Skin epidermis (tissue), 12 donors: ENCODE results near the gene PKN2.

ENCODE experiments used
- H3K27ac ChIP-seq, 21 experiments: fragments of 200-600 bp; sonication (generic) in 11 of 21; one replicate each; pipeline ENCODE4 v1.5.0; 2020; ENCODE audit warnings: mild to moderate bottlenecking in 3 of 21, inconsistent platforms in 2 of 21, moderate library complexity in 2 of 21
- H3K4me3 ChIP-seq, 7 experiments: fragments of 200-600 bp; sonication (generic) in 2 of 7; one replicate each; pipeline ENCODE4 v1.5.0; 2020; ENCODE audit warnings: inconsistent platforms in 2 of 7, mild to moderate bottlenecking in 2 of 7, moderate library complexity in 1 of 7

The PKN2 gene

GRCh38 chr1:88683541-88684481, at the start of gene PKN2:
Gene PKN2, plus strand, starts transcription at chr1:88684273. Its CDS starts 308 bp downstream, at chr1:88684581.
- peak within 1 kb of the TSS; percentile 80 to 98 (median 94) for H3K27ac ChIP-seq
- peak within 1 kb of the TSS; percentile 75 to 99 (median 95) for H3K4me3 ChIP-seq

GRCh38 chr1:88634538-88634937, 49.5 kb upstream of the PKN2 start:
- Histone ChIP-seq H3K27ac (no peak overlapping the region), H3K4me3 (no peak overlapping the region)

DNA sequence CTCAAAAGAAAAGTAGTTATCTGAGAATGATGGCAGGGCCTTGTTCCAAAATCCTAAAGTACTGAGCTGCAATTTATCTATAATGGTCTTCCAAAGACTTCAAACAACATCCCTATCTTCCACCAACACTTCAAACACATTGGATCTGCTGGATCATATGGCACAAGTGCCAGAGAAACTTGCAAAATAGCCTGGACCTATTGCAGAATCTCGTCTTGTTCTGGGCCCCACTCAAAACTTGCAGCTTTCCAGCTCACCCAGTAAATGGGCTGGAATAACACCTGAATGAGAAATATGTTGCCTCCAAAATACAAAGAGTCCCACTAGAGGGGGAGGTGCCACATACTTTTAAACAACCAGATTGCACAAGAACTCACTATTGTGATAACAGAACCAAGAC, 44.0 kb upstream of the PKN2 start:
- H3K27ac ChIP-seq, result no peak overlapping the region
- no peak overlapping the region for H3K4me3 ChIP-seq

- H3K27ac ChIP-seq, result no peak overlapping the region
- no peak overlapping the region for H3K4me3 ChIP-seq
These were observed 38.2 kb upstream of the PKN2 start for GRCh38 chr1:88645886-88646285.

DNA sequence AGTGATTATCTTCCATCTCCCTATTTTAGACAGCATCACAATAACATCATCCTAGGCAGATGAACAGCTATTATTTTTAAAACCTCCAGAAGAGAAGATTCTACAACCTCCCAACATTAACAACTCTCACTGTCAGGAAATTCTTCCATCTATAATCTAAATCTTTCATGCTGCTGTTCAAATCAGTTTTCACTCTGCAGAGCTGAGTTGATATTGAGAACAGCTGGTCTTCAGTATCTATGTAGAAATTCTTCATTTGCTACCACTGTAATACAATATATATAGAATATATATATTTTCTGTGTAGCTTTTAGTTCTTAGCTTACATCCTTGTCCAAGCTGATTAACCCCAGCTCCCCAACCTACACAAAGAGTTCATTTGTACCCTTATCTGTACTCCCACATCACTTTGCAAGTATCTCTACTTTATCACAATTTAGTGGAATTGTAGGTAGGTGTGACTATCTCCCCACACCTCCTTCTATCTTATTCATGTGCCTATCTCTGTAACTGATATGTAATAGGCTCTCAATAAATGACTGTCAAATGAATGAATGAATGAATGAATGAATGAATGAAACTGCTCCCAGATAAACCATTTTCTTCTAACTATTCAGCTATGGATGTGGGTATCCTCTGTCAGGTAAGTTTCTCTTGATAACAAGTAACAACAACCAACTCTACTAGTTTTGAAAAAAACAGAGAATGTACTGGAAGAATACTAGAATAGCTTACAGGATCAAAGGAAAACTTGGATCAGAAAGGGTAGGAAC, 37.4 kb upstream of the PKN2 start:
- Histone ChIP-seq H3K4me3 (no peak overlapping the region), H3K27ac (no peak overlapping the region)

- Histone ChIP-seq H3K4me3 (no peak overlapping the region), H3K27ac (no peak overlapping the region)
These were observed 36.8 kb upstream of the PKN2 start for GRCh38 chr1:88647249-88647645.

DNA sequence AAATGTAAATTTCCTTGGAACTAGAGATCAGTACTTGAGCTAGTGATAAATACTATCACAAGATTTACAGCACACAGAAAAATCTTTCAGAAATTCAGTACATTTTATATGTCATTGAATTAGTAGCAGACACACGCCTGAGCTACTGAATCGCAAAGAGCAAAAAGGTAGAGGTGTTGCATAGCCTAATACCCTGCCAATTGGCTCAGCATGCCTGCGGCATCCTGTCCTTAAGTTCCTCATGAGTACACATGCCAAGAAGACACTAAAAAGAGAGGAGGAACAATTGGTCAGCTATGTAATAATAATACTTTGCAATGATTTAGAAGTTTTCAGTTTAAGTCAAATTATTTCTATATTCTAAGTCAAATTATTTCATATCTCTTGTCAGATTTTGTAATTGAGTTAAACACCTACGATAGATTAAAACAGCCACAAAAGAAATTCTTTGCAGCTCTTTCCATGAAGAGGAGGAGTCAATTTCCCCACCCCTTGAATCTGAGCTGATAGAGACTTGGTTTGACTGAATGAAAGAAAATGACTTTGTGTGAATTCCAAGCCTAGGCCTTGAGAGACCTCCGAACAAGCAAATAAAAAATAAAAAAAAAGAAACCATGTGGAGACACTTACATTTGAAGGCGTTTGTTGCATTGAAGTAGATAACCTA, 36.2 kb upstream of the PKN2 start:
- no peak overlapping the region for H3K27ac ChIP-seq
- H3K4me3 ChIP-seq, result no peak overlapping the region

DNA sequence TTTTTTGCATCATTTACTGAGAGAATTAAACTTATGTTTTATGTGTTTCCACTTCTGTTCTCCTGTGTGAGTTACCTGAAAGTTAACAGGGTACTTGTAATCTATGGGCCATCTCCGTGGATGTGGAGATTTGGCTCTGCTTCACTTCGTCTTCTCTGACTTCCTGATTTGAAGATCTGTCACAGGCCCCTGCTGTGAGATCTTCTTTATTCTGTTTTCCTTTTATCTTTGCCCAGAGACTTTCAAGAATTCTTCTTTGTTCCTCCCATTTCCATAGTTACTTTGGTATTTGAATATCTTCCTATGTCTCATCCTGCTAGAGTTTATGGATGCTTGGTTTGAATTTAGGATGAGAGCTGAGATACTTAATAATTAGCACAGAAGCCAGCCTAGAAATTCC, 35.4 kb upstream of the PKN2 start:
- H3K27ac ChIP-seq, result no peak overlapping the region
- H3K4me3 ChIP-seq, result no peak overlapping the region

DNA sequence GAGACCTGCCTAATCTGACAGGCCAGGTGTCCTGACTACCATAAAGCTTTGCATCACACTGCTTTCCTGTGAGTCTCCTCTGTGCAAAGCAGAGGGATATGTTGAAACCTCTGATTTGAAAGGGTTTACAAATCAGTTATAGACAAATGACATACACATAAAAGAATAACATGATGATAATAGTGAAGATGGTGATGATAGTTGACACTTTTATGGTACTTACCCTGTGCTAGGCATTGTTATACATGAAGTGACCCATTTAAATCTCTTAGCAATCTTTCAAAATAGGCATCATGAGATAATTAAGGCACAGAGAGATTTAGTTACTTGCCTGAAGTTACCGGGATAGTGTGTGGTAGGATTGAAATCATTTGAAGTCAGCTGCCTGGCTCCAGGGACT, 34.1 kb upstream of the PKN2 start:
- no peak overlapping the region for H3K4me3 ChIP-seq

GRCh38 chr1:88650676-88651418, 33.2 kb upstream of the PKN2 start:
- Histone ChIP-seq H3K27ac (no peak overlapping the region), H3K4me3 (no peak overlapping the region)

More for the DNA sequence above, 34.1 kb upstream of the PKN2 start:
- no peak overlapping the region for H3K27ac ChIP-seq

DNA sequence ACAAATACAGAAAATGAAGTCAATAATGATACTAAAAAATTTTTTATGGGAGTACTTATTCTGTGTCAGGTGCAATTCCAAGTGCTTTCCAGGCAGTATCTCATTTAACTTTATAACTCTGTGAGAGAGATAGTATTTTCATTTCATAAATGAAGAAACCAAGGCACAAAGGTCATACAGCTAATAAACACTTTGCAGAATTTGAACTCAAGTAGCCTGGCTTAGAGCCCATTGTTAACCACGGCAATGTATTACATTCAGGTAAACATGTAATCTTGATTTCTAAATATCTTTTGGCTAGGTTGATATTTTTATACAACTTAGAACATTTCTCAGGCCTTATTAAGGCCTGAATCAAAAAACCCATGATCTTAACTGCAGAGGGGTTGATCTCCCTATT, 28.9 kb upstream of the PKN2 start:
- no peak overlapping the region for H3K27ac ChIP-seq
- no peak overlapping the region for H3K4me3 ChIP-seq

GRCh38 chr1:88655685-88656299, 28.3 kb upstream of the PKN2 start:
- Histone ChIP-seq H3K4me3 (no peak overlapping the region), H3K27ac (no peak overlapping the region)

- Histone ChIP-seq H3K27ac (no peak overlapping the region), H3K4me3 (no peak overlapping the region)
These were observed 25.7 kb upstream of the PKN2 start for GRCh38 chr1:88658419-88658818.

DNA sequence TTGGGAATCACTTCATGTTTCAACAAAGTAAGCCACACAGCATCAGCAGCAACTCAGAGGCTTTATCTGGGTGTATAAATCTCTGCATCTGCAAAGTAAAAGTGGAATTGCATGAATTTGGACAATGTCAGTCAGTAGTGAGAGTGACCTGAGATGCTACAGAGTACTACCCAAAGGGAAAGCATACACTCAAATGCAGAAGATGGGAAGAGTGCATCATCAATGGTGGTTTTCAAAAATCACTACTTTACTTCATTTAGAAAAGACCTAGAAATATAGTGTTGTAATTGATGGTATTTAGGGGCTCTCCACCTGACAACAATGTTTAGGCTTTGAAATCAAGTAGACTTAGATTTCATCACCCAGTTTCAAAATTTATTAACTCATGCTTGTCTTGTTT, 24.5 kb upstream of the PKN2 start:
- no peak overlapping the region for H3K4me3 ChIP-seq

GRCh38 chr1:88661188-88661587, 22.9 kb upstream of the PKN2 start:
- no peak overlapping the region for H3K27ac ChIP-seq
- H3K4me3 ChIP-seq, result no peak overlapping the region

More for the DNA sequence above, 24.5 kb upstream of the PKN2 start:
- no peak overlapping the region for H3K27ac ChIP-seq

GRCh38 chr1:88661951-88662699, 21.9 kb upstream of the PKN2 start:
- Histone ChIP-seq H3K4me3 (no peak overlapping the region), H3K27ac (no peak overlapping the region)

- Histone ChIP-seq H3K4me3 (no peak overlapping the region), H3K27ac (no peak overlapping the region)
These were observed 21.4 kb upstream of the PKN2 start for GRCh38 chr1:88662723-88663122.

DNA sequence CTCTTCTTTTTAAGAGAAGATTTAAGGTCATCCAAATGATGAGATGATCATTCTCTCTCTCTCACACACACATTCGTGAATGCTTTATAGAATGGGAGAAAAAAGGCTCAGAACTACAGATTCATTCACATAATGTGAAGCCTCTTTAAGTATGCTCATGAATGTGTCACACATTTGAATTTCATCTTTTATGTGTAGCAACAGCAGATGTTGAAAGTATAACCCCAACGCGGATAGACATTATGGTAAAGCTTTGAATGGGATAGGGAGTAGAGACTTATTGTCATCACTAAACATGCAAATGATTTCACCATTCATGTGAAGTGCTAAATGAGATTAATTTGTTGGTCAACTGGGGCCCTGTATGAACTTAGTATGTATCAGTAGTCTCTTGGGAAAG, 15.7 kb upstream of the PKN2 start:
- H3K27ac ChIP-seq, result no peak overlapping the region
- H3K4me3 ChIP-seq, result no peak overlapping the region

- Histone ChIP-seq H3K4me3 (no peak overlapping the region), H3K27ac (no peak overlapping the region)
These were observed 13.6 kb upstream of the PKN2 start for GRCh38 chr1:88670462-88670861.
